GM18502 (cell line): ENCODE measurements around the gene DSG2.
"Not testable (repeated sequence)": the region's sequence is repeated elsewhere in the genome, so short reads cannot be mapped to it uniquely, and the experiment has no call there.

Experiments used
- ATAC-seq: cut with Tn5 transposase; IDR thresholded peaks from one replicate; pipeline ENCODE4 v1.9.1; 2021; ENCODE audit warnings: mild to moderate bottlenecking; ENCODE audit not compliant: unreplicated experiment, poor library complexity

Gene DSG2

DNA sequence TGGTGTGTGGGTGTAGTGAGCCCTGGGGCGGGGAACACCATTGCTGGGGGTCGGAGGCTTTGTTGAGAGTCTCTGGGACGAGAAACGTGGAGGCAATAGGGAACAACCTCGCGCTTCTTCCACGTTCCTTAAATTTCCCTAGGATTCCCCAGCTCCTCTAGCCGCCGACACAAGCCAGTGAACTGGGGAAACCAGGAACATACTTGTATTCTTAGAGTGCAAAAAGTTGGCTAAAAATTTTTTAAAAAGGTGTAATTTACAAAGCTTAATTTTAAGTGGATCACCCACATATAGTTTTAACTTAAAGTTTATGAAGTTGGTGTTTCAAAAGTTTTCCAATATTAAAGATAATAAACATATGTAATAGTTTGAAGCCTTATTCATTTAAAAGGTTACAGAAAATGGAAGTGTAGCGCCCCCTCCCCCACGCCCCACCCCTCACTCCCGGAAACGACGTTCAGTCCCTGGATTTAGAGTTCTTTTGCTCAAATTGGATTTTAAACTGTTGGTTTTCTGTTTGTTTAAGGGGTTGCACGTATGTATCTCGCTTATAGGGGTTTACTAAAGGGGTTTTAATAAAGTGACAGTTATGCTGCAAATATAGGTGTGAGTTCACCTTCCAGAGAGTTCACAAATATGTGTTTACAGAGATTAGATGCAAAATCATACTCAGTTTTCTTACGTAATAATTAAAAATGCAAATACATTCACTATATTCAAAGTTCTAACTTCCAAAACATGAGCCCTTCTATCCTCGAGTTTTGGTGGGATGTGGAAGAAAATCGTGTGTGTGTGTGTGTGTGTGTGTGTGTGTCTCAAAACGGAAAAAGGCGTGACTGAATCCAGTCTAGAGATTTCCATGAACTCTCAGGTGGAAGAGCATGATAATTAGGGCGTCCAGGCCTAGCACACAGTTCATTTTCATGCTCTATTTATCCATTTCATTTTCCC is 872 bp downstream of the DSG2 start:
- no peak for ATAC-seq

- ATAC-seq = peak; percentile 87
Measured at GRCh38 chr18:31500051-31500688, 2.2 kb downstream of the DSG2 start.

- no peak for ATAC-seq
Measured at GRCh38 chr18:31503011-31503410, 5.0 kb downstream of the DSG2 start.

DNA sequence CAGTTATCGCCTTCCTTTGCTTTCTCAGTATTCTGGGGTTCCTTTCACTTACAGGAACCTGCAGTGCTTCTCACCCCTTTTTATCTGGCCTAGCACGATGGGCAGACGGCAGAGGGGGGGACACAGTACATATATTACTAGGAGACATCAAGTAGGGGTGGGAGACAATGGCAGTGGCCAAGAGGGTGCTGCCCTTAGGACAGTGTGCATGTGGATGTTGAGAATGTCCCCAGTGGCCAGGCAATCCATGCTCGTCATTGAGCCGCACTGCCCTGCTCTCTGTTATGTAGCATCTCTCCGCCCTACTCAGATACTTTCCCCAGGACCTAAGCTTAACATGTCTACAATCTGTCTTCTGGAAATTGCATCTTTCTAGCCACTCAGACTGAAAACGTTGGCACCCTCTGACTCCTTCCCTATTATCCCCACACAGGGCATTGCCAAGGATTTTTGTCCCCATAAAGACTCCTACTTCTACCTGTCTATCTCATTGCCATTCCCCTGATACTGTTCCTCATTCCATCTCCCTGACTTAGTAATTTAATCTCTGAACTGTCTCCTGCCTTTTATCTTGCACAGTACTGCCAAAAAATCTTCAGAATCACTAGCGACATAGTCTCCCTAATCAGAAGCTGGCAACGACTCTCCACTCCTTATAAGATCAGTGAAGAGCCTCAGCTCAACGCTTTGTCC is 6.6 kb downstream of the DSG2 start:
- no peak for ATAC-seq

DNA sequence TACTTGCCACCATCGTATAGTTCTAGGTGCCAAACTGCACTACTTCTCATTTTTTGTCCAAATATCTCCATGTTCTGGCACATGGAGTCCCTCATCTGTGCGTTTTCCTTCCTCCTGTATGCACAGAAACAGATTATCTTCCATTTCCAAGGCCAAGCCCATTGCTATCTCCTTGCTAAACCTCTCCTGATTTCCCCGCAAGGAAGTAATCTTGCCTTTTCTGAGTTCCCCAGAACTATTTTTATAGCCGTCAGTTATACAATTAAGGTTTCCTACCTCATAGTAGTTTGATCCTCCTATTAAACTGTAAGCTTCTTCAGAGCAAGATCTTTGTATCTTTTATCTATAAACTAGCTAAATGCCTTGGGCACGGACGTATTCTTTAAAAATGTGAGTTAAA is 7.2 kb downstream of the DSG2 start:
- ATAC-seq = no peak

DNA sequence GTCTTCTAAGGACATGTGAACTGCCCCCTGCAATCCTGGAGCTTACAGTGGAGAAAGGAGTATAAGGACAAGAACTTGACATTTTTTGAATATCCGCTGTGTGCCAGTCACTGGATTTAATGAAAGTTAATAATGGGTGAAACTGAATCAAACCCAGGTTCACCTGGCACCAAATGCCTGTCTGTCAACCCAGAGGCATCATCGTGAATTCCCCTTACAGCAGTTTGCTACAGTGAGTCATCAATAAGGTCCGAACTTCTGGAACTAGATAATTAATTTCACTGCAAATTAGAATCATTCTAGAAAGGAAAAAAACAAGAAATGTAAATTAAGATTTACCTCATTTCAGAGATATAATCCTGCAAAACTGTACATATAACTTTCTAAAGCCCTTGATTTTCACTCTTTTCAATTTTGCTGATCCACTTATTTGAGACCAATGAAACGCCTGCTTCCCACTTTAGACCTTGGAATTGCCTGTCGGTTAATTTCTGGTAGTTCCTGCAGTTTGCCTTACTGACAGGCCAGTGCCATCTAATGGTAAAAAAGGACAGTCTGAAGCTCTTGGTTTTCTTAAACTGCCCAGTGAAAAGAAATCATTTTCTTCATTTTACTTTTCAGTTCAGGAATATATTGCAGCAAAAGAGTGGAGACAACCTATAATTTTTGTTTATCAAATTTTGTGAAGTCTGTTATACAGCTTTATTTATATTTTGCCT is 8.2 kb downstream of the DSG2 start:
- no peak for ATAC-seq

GRCh38 chr18:31507124-31507523 is 9.1 kb downstream of the DSG2 start:
- ATAC-seq = not testable (repeated sequence)

DNA sequence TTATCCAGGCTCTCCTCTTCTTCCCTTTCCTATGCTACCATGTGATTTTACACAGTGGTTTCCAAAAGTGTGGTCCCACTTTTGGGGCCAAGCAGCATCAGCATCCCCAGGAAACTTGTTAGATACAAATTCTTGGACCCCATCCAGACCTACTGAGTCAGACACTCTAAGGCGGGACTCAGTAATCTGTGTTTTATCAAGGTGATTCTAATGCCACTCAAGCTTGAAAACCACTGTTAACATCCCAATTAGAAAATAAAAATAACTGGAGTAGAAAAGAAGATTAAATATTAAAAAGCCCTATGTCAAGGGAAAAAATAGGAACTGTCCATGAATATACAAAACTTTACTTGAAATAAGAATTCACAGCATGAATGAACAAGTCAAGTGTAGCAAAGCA is 10.8 kb downstream of the DSG2 start:
- ATAC-seq = no peak

DNA sequence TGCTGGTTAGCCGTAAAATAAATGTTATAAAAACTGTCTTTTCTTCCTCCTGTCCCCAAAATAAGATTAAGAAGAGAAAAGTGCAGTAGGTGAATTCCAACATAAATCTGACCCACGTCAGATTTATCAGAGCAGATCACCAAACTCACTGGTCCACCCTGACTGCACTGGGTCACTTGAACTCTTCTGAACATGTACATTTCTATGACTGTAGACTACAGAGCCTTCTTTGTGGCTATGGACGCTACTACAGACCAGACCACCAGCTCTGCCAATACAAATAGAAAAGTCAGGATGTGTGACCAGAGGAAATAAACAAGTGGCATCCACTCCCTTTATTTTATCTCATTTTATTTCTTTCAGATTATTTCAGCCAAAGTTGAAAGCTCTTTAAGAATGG is 11.6 kb downstream of the DSG2 start:
- no peak for ATAC-seq

DNA sequence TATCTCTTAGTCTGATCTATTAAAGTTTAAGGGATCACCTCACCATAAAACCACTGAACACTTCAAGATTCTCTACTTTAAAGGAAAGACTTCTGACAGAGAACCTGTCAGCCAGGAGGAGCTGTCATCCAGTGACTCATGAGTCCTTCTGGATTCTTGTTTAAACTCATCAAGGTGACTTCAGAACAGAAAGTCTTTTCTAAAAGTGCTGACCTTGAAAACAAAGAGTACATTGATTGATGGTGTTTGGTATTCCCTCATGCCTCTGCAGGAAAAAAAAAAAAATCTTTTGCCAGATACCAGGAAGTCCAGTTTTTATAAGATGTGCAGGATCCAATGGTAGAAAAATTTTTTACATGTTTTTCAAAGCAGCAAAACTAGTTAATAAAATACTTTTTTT is 12.3 kb downstream of the DSG2 start:
- no peak for ATAC-seq

DNA sequence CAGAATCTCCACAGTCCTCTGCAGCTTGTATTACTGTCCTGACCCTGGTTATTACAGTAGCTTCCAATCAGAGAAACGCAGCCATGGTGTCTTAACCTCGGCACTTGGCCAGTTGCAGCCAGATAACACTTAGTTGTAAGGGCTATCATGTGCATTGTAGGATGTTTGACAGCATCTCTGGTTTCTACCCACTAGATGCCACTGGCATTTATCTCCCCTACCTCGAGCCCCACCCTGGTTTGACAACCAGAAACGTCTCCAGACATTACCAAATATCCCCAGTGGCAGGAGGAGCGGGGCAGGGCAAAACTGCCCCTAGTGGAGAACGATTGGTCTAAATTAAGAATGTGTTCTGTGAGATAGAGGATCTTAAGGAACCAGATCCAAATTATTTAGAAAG is 13.1 kb downstream of the DSG2 start:
- ATAC-seq = no peak

GRCh38 chr18:31512203-31512764 is 14.3 kb downstream of the DSG2 start:
- ATAC-seq = no peak

DNA sequence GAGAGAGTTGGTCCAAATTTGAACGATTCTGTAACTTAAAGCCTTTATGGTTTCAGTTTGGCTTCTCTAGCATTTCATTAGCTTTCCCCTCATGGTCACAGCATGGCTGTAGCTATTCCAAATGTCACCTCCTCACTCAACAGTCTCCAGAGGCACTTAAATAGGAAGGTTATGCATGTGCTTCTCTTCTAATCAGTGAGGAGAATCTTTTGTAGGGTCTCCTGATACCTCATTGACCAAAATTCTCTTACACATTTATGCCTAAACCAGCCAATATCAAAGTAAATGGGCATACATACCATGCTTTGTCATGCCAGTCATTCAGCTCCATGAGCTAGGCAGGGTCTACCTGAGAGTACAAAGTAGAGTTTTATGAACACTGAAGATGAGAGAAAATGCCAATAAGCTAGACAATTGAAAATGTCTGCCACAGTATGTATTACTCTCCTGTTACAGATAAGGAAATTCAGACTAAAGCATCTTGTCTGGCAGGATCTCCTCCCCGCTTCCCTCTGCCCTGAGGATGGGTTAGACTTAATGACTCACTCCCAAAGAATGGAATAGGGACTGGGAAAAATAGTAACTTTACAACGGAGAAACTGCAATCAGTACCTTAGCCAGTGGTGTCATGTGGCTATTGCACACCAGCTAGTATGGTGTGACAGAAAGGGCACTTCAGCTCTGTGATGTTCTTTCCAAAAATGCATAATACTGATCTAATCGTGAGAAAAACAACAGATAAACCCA is 15.4 kb downstream of the DSG2 start:
- no peak for ATAC-seq

GRCh38 chr18:31516437-31516836 is 18.5 kb downstream of the DSG2 start:
- ATAC-seq = no peak

GRCh38 chr18:31526374-31526773 is 28.4 kb downstream of the DSG2 start:
- no peak for ATAC-seq

DNA sequence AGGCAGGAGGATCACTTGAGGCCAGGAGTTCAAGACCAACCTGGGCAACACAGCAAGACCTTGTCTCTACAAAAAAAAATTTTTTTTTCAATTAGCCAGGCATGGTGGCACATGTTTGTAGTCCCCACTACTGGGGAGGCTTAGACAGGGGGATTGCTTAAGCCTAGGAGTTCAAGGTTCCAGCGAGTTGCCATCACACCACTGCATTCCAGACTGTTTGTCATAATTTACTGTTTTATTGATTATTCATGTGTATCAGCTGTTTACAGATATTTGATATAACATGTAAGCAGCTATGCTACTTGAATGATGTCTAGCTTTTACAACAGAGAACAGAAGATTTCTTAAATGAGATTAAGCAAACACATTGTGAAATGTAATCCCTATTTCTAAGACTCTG is 35.3 kb downstream of the DSG2 start:
- ATAC-seq = no peak

DNA sequence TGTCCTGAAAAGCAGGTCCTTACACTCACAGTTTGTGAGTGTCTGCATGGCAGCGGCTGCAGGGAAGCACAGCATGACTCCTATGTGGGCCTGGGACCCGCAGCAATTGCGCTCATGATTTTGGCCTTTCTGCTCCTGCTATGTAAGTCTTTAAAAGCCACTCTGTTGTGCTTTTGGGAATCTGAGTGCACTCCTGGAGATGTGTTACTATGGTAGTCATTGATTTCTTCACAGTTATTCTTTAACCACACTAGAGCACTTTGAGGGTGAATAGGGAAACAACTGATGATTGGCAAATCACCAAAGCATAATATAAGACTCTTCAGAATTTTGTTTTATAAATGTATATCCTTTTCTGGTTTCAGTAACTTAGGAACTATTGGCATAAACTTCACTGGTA is 40.9 kb downstream of the DSG2 start:
- no peak for ATAC-seq

GRCh38 chr18:31546476-31546875 is 48.5 kb downstream of the DSG2 start:
- ATAC-seq = no peak

- no peak for ATAC-seq
Measured at GRCh38 chr18:31548853-31549252, 50.9 kb downstream of the DSG2 start.

GRCh38 chr18:31549416-31549815 is 51.4 kb downstream of the DSG2 start:
- ATAC-seq = no peak
